ENCODE data around the gene TRIP10. TPM values are rescaled to one million over a fixed set of nuclear protein-coding genes. Genes with fewer than 3 reads are reported as not detected.

The TRIP10 gene
- total and polyA plus RNA-seq, 2 of the 13 experiments (the other 11 are each of a cell fraction or from before 2014, with no cell fraction given) = 32.5 to 33.2 TPM

- TF ChIP-seq, protein P1, sequence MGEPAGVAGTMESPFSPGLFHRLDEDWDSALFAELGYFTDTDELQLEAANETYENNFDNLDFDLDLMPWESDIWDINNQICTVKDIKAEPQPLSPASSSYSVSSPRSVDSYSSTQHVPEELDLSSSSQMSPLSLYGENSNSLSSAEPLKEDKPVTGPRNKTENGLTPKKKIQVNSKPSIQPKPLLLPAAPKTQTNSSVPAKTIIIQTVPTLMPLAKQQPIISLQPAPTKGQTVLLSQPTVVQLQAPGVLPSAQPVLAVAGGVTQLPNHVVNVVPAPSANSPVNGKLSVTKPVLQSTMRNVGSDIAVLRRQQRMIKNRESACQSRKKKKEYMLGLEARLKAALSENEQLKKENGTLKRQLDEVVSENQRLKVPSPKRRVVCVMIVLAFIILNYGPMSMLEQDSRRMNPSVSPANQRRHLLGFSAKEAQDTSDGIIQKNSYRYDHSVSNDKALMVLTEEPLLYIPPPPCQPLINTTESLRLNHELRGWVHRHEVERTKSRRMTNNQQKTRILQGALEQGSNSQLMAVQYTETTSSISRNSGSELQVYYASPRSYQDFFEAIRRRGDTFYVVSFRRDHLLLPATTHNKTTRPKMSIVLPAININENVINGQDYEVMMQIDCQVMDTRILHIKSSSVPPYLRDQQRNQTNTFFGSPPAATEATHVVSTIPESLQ (CRISPR knock-in tag; conservative IDR thresholded peaks at IDR 0.05) = no peak
- TF ChIP-seq, protein P2, sequence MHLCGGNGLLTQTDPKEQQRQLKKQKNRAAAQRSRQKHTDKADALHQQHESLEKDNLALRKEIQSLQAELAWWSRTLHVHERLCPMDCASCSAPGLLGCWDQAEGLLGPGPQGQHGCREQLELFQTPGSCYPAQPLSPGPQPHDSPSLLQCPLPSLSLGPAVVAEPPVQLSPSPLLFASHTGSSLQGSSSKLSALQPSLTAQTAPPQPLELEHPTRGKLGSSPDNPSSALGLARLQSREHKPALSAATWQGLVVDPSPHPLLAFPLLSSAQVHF (CRISPR knock-in tag; IDR thresholded peaks at IDR 0.05) = no peak
- TF ChIP-seq CREB3 (CRISPR knock-in tag; IDR thresholded peaks at IDR 0.05) (no peak), CHD4 (IDR thresholded peaks at IDR 0.05; ENCODE audit: borderline replicate concordance, low read length) (peak; percentile 82), ZNF724P (CRISPR knock-in tag; IDR thresholded peaks at IDR 0.05; ENCODE audit: borderline replicate concordance) (no peak), GABPA (IDR thresholded peaks at IDR 0.05; ENCODE audit: low read depth, low read length) (peak; percentile 62), GABPA (CRISPR knock-in tag; IDR thresholded peaks at IDR 0.05; ENCODE audit: low read depth) (peak; percentile 98), FOXA1 (IDR thresholded peaks at IDR 0.05) (no peak), FOXA1 (CRISPR knock-in tag; IDR thresholded peaks at IDR 0.05) (peak; percentile 68), KLF15 (CRISPR knock-in tag; IDR thresholded peaks at IDR 0.05; ENCODE audit: borderline replicate concordance) (no peak), ZNF761 (CRISPR knock-in tag; conservative IDR thresholded peaks at IDR 0.05) (no peak), ZBTB14 (CRISPR knock-in tag; IDR thresholded peaks at IDR 0.05) (no peak), REXO4 (CRISPR knock-in tag; IDR thresholded peaks at IDR 0.05; ENCODE audit: borderline replicate concordance) (no peak), BCL6 (CRISPR knock-in tag; IDR thresholded peaks at IDR 0.05) (peak; percentile 41; the same call in 1 of the 2 replicates), ZNF264 (CRISPR knock-in tag; IDR thresholded peaks at IDR 0.05) (peak; percentile 87), SIN3B (IDR thresholded peaks at IDR 0.05; ENCODE audit: low read length) (no peak; the same call in 1 of the 2 replicates), MYNN (CRISPR knock-in tag; IDR thresholded peaks at IDR 0.05; ENCODE audit: low read depth) (0 out of 2 replicates have a peak, but pooled peaks have one; percentile 41), DMAP1 (CRISPR knock-in tag; IDR thresholded peaks at IDR 0.05) (no peak), MIER3 (CRISPR knock-in tag; IDR thresholded peaks at IDR 0.05; ENCODE audit: borderline replicate concordance) (no peak; the same call in 1 of the 2 replicates), HDAC6 (IDR thresholded peaks at IDR 0.05; ENCODE audit: low read depth, low read length) (no peak), ZNF580 (CRISPR knock-in tag; IDR thresholded peaks at IDR 0.05; ENCODE audit: borderline replicate concordance, low read depth) (no peak), FOXP1 (IDR thresholded peaks at IDR 0.05) (no peak), FOXP1 (CRISPR knock-in tag; IDR thresholded peaks at IDR 0.05) (peak; percentile 55; the same call in 1 of the 2 replicates), RELA (CRISPR knock-in tag; IDR thresholded peaks at IDR 0.05) (no peak)
- TF ChIP-seq, protein P3, sequence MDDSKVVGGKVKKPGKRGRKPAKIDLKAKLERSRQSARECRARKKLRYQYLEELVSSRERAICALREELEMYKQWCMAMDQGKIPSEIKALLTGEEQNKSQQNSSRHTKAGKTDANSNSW (CRISPR knock-in tag; IDR thresholded peaks at IDR 0.05; ENCODE audit: borderline replicate concordance) = no peak
Observed at GRCh38 chr19:6737873-6738786, 1.4 kb upstream of the TRIP10 start (continued).

Measured in HepG2 (cell line).